Measurements from ENCODE around the gene NODAL.

NODAL gene

GRCh38 chr10:70466951-70467350 is 25.5 kb upstream of the NODAL start:
- Histone ChIP-seq H3K4me1 (ENCODE audit: low read length) (no peaks in the 10 kb centered on the region), H3K27ac (ENCODE audit: low read length) (no peak overlapping the region), H3F3A (ENCODE audit: insufficient read depth, low read length) (no peaks in the 10 kb centered on the region), H4K20me1 (ENCODE audit: insufficient read depth, low read length) (no peaks in the 10 kb centered on the region), H3K9me2 (replicated peaks; ENCODE audit: insufficient read depth, low read length) (no peaks in the 10 kb centered on the region), H3K9me3 (replicated peaks; ENCODE audit: insufficient read depth, low read length) (no peaks in the 10 kb centered on the region), H3K4me2 (ENCODE audit: low read depth, low read length) (no peak overlapping the region), H3K79me2 (ENCODE audit: low read length) (no peaks in the 10 kb centered on the region), H3K36me3 (replicated peaks; ENCODE audit: insufficient read depth, low read length) (no peaks in the 10 kb centered on the region), H3K27me3 (replicated peaks; ENCODE audit: insufficient read depth, low read length) (no peaks in the 10 kb centered on the region), H3K4me3 (ENCODE audit: low read length) (no peak overlapping the region), H2AFZ (ENCODE audit: low read length) (no peak overlapping the region), H3K9ac (ENCODE audit: low read length) (no peak overlapping the region)
- no peak for TF ChIP-seq EZH2phosphoT487 (IDR thresholded peaks at IDR 0.05; ENCODE audit: low read length)
- no peak for TF ChIP-seq EZH2 (optimal IDR thresholded peaks at IDR 0.05; ENCODE audit: low read depth, low read length)
- no peak for TF ChIP-seq CTCF (IDR thresholded peaks at IDR 0.05; ENCODE audit: low read length)
- DNase-seq: no peak

GRCh38 chr10:70465832-70466231 is 24.4 kb upstream of the NODAL start:
- Histone ChIP-seq H3K36me3 (replicated peaks; ENCODE audit: insufficient read depth, low read length) (no peaks in the 10 kb centered on the region), H3K9me2 (replicated peaks; ENCODE audit: insufficient read depth, low read length) (no peaks in the 10 kb centered on the region), H3K4me1 (ENCODE audit: low read length) (peaks cover 3% of the 10 kb centered on the region; the same call in 1 of the 2 replicates), H3F3A (ENCODE audit: insufficient read depth, low read length) (no peaks in the 10 kb centered on the region), H3K79me2 (ENCODE audit: low read length) (no peaks in the 10 kb centered on the region), H3K9ac (ENCODE audit: low read length) (no peak overlapping the region), H3K9me3 (replicated peaks; ENCODE audit: insufficient read depth, low read length) (no peaks in the 10 kb centered on the region), H3K4me2 (ENCODE audit: low read depth, low read length) (no peak overlapping the region), H3K27me3 (replicated peaks; ENCODE audit: insufficient read depth, low read length) (no peaks in the 10 kb centered on the region), H3K27ac (ENCODE audit: low read length) (no peak overlapping the region), H4K20me1 (ENCODE audit: insufficient read depth, low read length) (no peaks in the 10 kb centered on the region), H3K4me3 (ENCODE audit: low read length) (no peak overlapping the region), H2AFZ (ENCODE audit: low read length) (no peak overlapping the region)
- no peak for TF ChIP-seq CTCF (IDR thresholded peaks at IDR 0.05; ENCODE audit: low read length)
- TF ChIP-seq EZH2 (optimal IDR thresholded peaks at IDR 0.05; ENCODE audit: low read depth, low read length): no peak
- no peak for TF ChIP-seq EZH2phosphoT487 (IDR thresholded peaks at IDR 0.05; ENCODE audit: low read length)
- no peak for DNase-seq

GRCh38 chr10:70465278-70465677 is 23.8 kb upstream of the NODAL start:
- Histone ChIP-seq H3K4me1 (ENCODE audit: low read length) (peaks cover 3% of the 10 kb centered on the region; the same call in 1 of the 2 replicates), H2AFZ (ENCODE audit: low read length) (no peak overlapping the region), H3K4me2 (ENCODE audit: low read depth, low read length) (no peak overlapping the region), H3K9ac (ENCODE audit: low read length) (no peak overlapping the region), H3K4me3 (ENCODE audit: low read length) (no peak overlapping the region), H3K9me3 (replicated peaks; ENCODE audit: insufficient read depth, low read length) (no peaks in the 10 kb centered on the region), H4K20me1 (ENCODE audit: insufficient read depth, low read length) (no peaks in the 10 kb centered on the region), H3F3A (ENCODE audit: insufficient read depth, low read length) (no peaks in the 10 kb centered on the region), H3K27me3 (replicated peaks; ENCODE audit: insufficient read depth, low read length) (no peaks in the 10 kb centered on the region), H3K79me2 (ENCODE audit: low read length) (no peaks in the 10 kb centered on the region), H3K27ac (ENCODE audit: low read length) (no peak overlapping the region), H3K9me2 (replicated peaks; ENCODE audit: insufficient read depth, low read length) (no peaks in the 10 kb centered on the region), H3K36me3 (replicated peaks; ENCODE audit: insufficient read depth, low read length) (no peaks in the 10 kb centered on the region)
- TF ChIP-seq EZH2phosphoT487 (IDR thresholded peaks at IDR 0.05; ENCODE audit: low read length) (no peak), CTCF (IDR thresholded peaks at IDR 0.05; ENCODE audit: low read length) (no peak), EZH2 (optimal IDR thresholded peaks at IDR 0.05; ENCODE audit: low read depth, low read length) (no peak)
- no peak for DNase-seq

All from MM.1S (cell line).